IPS-NIHi11 (cell line): ENCODE results near the gene THSD4.

Experiments
- DNase-seq: peaks from one replicate; pipeline ENCODE4 v3.0.0; 2012; ENCODE audit warnings: mixed read lengths, low spot score

Gene THSD4

DNA sequence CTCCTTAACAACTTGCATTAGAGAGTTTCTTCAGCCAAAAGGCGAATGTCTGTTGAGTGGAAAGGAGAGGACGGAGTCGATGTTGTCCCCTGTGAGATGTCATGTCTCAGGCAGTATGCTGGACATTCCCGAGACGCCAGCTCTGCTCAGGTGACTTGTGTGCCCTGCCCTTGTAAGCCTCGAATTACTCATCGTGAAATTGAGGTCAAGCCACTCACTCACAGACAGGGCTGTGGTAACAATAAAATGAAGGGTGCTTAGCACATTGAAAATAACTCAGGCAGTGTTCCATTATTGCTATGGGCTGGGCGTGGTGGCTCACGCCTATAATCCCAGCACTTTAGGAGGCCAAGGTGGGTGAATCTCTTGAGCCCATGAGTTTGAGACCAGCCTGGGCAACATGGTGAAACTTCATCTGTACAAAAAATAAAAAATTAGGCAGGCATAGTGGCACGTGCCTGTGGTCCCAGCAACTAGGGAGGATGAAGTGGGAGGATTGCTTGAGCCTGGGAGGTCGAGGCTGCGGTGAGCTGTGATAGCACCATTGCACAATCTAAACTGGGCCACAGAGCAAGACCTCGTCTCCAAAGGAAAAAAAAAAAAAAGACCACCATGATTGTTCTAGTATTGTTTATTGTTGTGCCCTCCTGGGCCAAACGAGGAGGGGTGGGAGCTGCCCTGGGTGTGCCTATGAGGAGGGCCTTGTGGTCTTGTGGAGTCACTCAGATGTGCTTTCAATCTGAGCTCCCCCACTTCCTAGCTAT, 214.4 kb downstream of the THSD4 start:
- DNase-seq: no peak

DNA sequence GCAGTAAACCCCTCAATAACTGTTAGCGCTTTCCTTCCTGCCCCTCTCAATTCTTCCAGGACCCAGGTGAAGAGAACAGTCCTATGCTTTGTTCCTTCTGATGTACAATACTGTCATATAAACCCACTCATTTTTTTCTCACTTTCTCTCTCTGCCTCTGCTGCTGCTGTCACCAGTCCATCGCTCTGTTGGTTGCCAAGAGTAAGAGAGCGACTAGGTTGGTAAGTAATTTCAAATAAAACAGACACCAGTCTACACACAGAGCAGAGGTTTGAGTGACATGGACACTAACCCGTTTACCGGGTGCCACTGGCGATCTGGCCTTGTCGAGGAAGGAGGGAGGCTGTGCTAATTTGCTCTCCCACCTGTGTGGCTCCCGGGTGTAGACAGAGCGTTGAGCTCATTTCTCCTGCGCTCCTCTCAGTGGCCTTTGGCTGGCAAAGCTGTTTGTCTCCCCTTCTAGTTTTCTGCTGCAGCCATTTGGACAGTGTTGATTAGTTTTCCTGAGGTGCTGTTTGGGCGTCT, 215.4 kb downstream of the THSD4 start:
- DNase-seq: no peak

DNA sequence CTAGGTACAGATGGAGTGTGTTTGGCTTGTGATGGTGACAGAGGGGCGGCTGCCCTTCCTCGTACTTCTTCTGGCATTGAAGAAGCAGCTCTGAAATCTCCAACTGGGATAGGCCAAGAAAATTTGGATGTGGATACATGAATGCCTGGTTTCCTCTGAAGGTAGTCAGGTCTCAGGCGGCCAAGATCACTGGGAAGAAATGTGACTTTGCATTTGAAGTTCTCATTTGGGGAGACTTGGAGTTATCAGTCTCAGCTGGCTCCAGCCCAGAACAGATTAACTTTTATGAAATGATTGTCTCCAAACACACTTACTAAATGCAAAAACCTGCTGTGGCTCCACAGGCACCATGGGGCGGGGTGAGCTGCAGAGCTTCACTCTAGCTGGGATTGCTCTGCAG, 215.9 kb downstream of the THSD4 start:
- DNase-seq: no peak

DNA sequence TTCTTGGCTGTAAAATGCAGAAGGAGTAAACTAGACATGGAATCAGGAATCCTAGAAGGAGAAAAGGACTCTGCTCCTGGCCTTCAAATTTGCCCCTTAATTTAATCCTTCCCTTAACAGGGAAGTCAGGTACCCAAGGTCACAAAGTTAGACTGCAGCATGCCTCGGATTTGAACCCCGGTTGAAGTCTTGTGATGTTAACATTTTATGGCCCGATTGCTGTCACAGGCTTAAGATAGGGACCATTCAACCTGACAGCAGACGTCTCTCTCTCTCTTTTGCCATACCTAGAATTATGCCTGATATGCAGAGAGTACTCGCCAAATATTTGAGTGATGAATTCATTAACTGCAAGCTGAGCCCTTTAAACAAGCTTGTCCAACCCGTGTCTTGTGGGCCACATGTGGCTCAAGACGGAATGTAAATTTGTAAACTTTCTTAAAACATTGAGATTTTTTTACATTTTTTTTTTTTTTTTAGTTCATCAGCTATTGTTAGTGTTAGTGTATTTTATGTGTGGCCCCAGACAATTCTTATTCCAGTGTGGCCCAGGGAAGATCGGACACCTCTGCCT, 217.2 kb downstream of the THSD4 start:
- DNase-seq: no peak

DNA sequence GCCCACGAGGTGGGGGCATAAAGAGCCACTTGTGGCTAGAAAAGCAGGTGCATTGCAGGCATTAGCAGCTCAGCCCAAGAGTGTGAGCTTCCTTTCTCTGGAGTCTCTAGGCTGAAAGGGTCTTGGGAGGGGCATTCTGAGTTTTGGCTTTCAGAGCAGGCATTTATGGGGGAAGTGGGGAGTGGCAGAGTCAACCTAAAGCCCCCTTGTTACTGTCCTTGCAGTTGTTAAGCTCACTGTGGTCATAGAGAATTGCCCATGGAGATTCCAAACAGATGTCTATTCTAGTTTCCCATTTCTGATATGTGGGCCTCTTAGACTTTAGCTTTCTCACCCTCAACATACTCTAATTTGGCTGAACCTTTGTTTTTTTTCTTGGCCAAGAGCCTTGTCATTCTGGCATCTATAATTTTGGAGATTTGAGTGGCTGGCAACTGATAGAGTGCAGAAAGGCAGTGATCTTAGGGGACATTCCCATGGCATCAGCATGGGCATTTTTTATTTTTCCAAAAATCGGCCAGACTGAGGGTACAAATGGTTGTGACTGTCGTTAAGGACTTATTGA, 217.9 kb downstream of the THSD4 start:
- no peak for DNase-seq

DNA sequence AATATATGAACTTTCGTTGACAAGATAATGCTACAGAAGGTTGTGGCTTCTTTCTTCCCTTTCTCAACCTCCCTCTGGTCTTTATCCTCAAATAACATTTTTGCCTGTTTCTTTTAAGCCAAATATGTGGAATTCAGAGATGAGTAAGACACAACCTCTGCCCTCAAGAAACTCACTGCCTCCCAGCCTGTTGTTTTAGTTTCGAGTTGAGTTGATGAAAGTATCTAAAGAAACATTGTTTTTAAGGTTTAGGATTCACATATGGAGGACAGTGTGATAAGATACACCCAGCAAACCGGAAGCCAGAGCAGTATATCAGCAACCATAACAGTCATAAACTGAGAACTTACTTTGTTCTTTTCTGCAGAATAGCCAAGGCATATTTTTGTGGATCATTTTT, 218.6 kb downstream of the THSD4 start:
- no peak for DNase-seq

DNA sequence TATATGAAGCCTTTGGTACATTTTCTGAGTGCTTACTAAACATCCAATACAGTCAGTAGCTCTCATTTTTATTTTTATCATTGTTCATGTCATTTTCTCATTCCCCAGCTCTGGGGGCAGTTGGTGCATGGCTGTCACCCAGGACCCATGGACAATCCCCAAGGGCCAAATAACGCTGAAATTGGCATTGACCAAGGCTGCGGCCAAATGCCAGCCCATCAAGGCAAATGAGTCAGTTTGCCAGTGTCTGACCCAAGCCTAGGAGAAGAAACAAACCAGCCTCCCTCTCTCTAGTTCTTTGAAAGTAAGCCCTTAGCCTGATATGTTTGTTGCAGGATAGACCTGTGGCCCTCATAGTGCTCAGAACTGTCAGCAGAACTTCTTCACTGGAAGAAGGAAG, 219.2 kb downstream of the THSD4 start:
- DNase-seq: no peak

DNA sequence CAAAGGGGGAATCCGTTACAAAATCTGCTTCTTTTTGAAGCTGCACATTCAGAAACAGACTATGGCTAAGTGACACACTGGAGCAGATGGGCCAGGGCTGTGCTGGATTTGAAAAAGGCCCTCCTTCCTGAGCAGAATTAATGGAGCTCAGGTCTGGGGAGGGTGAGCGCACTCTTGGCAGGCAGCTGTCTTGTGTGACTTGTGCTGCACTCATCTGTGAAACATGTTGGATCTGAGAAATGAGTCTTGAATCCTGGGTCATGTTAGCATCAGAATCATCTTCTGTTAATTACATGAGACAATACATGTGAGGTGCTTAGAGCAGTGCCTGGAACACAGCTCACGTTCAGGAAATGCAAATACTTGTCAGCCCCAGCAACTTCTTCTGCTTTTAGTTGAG, 219.6 kb downstream of the THSD4 start:
- DNase-seq: no peak

DNA sequence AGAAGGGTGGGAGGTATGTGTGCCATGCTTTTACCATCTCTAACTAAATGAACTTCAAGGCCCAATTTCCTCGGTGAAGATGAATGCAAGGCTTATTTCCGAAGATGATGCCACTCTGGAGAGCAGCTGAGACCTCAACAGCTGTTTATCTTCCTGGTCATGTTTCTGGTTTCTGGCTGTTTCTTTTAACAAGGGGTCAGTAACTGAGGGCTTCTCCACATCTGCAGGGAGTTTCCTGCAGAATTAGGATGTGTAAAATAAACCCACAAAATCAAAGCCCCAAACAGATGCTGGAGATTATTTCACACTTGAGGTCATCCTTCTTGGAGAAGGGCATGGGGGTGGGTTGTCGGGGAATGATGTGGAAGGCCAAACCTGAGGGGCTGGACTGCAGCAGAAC, 220.3 kb downstream of the THSD4 start:
- no peak for DNase-seq

DNA sequence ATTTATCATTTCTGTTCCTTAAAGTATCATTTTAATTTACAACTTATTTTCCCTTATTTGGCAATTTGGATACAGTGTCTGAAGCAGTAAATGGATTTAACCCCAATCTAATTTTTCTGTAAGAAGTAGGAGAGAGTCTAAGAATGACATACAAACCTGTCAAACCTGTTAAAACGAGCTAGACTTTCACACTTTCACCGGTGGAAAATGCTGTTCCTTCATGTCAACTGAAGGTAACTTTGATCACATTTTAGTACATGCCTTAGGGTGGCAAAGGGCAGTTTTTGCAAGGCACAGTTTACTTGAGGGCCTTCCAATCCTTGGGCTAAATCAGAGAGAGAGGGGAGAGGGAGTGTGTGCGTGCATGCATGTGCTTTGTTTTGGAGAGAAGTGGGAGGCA, 221.4 kb downstream of the THSD4 start:
- no peak for DNase-seq

DNA sequence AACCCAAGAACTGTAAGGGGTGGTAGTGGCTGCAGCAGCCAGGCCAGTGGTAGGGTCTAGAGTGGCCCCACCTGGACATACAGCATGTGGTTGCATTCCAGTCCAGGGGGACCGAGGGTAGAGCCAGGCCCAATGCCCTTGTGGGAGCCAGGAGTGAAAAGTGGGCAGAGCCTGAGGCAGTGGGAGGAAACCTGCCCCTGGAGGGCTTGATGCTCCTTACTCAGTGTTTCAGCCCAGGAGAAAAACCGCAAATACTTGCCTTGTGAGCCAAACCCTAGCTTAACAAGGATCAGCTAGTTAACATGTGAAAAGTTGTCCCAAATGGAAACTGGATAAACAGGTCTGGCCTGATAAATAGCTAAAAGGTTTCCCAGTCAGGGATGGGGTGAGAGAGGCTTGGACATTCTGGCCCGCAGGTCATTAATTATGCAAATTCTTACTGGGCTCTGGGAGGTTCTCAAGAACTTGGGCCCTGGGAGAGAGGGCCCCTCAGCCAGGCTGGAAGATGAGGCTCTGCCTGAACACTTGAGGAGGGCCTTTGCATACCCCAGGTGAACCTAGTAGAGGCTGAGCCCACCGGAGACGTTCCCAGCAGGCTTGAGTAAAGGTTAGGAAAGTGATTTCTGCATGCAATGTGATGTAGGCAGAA, 222.1 kb downstream of the THSD4 start:
- peak; percentile 59 for DNase-seq

DNA sequence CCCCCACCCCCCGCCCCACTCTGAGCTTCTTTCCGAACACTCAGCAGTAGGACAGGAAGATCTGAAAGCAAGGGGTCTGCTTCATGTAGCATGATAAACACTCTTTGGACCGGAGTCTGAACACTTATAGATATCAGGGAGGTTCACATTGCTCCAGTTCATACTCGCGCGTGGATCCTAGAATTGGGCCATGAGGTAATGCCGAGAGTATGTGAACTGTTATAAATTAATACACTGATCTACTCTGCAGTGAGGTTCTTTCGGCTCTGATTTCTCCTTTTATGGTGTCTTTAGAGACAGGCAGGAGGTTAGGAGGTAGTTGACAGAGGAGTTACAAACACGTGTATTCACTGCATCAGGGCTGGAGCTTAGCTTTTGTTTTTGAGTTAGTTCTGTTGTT, 223.0 kb downstream of the THSD4 start:
- no peak for DNase-seq

DNA sequence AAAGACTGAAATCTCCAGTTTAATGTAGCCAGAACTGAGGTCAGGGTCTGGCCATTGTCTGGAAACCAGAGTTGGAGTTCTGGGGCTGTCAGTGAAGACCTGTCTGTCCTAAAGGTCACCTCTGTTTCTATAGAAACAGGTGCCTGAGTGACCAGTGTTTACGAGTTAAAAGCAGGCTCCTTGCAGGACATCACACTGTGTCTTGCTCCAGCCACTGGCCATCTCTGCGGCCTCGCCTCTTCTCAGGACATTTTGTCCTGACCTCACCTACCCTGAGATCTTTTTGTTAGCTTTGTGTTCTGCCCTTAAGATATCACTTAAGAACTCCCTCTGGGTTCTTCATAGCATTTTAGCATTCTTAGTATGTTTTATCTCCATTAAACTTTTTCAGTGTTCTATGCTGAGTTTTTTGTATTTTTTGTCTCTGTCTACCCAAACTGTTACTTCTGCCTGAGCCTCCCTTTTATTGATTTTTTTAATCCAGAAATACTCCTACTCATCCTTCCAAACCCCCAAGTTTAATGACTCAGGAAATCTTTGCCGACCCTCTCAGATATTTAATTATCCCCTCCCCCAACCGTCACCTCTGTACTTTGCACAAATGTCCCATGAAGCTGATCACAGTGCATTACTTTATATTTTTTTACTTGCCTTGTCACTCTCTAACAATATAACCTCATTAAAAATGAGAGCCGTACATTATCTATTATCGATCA, 223.7 kb downstream of the THSD4 start:
- DNase-seq: no peak

DNA sequence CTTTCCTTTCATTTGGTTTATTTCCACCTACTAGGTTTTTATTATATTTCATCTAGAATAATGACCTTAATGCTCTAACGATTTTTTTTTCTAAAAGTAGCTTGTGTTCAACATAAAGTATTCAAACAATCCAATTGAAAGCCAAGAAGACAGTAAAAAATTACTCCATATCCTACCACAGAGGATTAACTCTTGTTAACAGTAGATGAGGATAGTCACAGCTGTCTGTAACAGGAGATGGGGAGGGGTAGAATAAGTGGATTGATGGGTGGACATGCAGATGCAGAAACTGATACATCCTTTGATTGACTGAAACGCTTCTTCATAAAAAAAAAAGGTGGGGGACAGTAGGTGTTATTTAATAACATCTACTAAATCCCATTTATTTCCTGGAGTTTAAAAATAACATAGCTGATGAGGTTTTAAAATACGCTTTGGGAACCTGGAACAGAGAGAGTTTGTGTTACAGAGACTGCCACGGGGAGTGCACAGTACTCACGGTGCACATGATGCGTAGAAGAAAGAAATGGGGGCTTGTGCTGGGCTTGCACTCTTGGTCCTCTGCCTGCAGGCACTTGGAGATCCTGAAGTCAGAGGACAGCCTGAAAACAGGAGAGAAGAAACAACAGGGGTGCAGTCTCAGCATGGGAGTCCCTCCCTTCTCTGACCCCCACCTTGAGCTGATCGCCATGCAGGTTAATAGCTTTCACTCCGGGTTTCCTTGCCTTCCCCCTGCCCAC, 226.7 kb downstream of the THSD4 start:
- no peak for DNase-seq

DNA sequence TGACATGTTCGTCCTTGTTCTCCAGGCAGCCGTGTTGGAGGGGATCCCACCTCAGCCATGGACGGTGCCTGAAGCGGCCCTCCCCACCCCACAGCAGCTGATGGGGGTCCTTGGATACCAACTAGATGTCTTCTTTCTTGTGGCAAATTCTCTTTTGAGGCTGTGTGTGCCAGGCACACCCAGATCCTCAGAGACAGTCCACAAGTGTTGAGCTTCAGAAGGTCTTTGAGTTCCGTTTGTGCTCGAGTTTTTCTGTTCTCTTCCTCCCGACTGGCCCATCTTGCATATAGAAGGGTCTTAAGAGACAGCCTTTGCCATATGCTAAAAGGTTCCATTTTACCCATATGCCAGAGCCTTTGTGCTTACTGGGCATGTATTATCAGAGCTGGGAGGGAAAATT, 227.4 kb downstream of the THSD4 start:
- DNase-seq: no peak

DNA sequence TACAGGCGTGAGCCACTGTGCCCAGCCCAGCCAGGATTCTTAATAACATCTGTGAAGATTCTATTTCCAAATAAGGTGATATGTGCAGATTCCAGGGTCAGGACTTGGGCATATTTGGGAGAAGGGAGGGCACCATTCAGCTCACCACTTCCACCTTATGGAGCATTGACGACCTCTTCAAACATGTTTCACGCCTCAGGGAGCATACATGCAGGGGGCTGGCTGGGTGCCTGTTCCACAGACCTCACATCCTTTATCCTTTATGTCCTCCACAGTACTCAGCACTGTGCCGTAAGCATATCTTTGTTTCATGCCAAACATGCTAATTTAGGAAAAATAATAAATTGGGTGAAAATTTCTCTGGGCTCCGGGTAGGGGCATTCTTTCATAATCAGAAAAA, 229.0 kb downstream of the THSD4 start:
- DNase-seq: no peak

DNA sequence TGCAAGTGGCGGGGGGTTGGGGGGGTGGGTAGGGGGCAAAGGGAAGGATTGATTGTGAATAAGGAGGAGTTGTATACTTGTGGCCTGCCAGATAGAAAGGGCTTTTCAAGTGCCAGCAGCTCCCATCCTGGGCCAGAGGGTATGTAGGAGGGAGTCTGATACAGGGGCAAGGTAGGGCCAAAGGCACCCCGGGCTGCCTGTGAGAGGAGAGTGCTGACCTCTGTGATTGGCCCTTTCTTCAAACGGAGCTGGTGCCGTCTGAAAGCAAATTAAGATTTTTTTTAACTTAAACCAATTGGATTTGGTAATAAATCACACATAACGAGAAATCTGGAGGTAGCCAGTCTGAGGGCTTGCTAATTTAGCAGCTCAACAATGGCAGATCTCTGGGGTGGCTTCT, 229.9 kb downstream of the THSD4 start:
- DNase-seq: no peak

DNA sequence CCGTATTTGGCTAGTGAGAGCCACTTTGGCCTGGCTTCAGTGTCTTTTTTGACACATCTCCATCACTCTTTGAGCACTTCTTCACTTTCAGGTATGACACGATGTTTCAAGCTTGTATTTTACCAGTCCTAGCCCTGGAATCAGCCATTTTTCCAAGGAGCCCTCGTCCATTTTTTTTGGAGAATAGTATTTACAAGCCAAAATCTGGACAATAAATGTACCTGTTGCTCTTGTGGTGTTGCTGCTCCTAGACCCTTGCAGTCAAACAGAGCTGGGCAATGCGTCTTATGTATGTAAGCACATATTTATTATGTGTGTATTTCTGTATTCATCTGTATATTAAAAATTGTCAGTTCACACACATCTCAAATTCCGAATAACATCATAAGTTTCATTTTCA, 231.2 kb downstream of the THSD4 start:
- no peak for DNase-seq

DNA sequence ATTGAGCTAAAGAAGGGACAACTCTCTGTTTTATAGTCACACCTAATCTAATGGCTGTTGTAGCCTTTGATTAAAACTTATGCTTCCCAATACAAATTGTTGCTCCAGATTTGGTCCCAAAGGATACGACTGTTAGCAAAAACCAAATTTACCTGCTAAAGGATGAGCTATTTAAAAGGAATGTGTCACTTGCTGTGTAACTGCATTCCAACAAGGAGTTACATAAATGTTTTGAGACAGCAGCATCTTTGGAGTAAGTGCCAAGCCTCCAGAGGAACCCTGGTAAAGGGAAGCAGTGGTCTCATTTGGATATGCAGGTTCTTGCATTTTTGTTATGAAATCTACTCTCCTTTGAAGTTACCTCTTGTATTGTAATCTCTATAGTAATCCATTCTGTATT, 233.3 kb downstream of the THSD4 start:
- no peak for DNase-seq

DNA sequence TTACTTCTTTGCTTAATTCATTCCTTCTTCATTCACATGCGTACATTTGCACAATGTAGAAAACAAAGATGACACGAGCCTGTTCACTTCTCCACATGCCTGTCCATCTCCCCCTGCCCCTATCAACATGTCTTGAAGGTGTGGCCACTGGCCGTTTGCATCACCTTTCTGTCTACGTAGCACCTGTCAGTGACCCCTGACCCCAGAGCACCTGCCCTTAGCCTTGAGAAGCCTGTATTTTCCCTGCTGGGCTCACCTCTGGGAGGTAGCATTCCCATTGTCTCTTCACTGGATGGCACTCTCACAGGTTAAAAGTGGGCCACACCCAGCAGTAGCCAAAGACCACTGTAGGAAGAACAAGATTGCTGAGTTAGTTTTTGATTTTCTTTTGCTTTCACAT, 234.1 kb downstream of the THSD4 start:
- DNase-seq: no peak

DNA sequence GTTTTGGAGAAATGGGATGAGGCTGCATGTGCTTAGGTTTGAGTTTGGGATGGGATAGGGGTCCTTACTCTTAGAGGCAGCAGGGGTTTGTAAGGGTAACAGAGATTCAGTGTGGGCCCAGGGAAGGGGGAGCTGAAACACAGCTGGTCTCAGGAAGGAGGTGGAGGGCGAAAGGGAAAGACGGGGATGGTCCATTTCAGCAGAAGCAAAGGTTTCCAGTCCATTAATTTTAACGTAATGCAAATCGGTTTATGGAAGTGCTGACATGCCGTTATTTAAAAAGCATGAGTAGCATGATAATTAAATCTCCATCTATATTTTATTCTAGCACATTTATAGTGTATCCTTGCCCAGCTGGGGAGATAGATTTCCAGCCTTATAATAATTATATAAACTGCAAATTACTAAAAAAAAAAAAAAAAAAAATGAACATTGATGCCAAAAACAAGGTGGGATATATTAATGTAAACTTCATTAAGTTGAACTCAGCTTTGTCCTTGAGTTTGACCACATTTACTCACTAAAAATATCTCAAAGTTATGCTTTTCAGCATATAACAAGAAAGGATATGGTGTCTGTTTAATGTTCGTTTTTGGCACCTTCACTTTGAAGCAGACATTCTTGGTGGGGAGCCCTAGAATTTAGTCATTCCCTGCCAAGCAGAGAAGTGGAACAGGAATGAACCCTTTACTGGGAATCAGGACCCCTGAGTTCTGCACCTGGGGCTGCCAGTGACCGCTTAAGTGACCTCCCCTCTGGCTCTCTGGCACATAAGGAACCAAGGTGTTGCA, 234.7 kb downstream of the THSD4 start:
- DNase-seq: no peak
